Activated CD4-positive, CD25-positive, alpha-beta regulatory T cell treated with anti-CD3 and anti-CD28 coated beads, Interleukin-2, amount 50 U/mL, for 24 hours (primary cell): ENCODE data around the gene OS9.
A peak's percentile ranks its signal among the peaks of the same experiment; 100 is the strongest.

Experiments
- ATAC-seq, 2 donors: fragments of 150-1000 bp; cut with Tn5 transposase; one replicate each; pipeline ENCODE4 v1.10.0; 2021; ENCODE audit warnings: mild to moderate bottlenecking in 1 of 2, moderate library complexity in 1 of 2

The OS9 gene

GRCh38 chr12:57737467-57738460, 43.8 kb downstream of the OS9 start:
- ATAC-seq = no peak

- ATAC-seq = no peak
These were observed 44.8 kb downstream of the OS9 start, which contains the start of gene AGAP2 for GRCh38 chr12:57738661-57739237. TSS of gene AGAP2 (minus strand) at chr12:57738742. CDS start at chr12:57738246, 496 bp downstream.

- ATAC-seq = no peak
These were observed 45.5 kb downstream of the OS9 start for GRCh38 chr12:57739387-57739786.

GRCh38 chr12:57739914-57740538, 46.1 kb downstream of the OS9 start:
- ATAC-seq = no peak

- peak; percentile 61 to 64 for ATAC-seq
These were observed 46.9 kb downstream of the OS9 start for GRCh38 chr12:57740656-57741412.

GRCh38 chr12:57741413-57741789, 47.5 kb downstream of the OS9 start:
- no peak for ATAC-seq

- peak; percentile 66 to 67 for ATAC-seq
These were observed 48.2 kb downstream of the OS9 start for GRCh38 chr12:57741844-57742738.

GRCh38 chr12:57743769-57744168, 49.8 kb downstream of the OS9 start:
- ATAC-seq = no peak

GRCh38 chr12:57744194-57744776, 50.4 kb downstream of the OS9 start:
- peak; percentile 39 to 44 for ATAC-seq

- peak; percentile 87 to 90 for ATAC-seq
These were observed 51.0 kb downstream of the OS9 start, which contains the start of gene TSPAN31 for GRCh38 chr12:57744777-57745484. TSS of gene TSPAN31 (plus strand) at chr12:57745039. CDS start at chr12:57745155, 116 bp downstream.

GRCh38 chr12:57745485-57745881, 51.6 kb downstream of the OS9 start:
- no peak for ATAC-seq

- ATAC-seq = no peak
These were observed 52.1 kb downstream of the OS9 start for GRCh38 chr12:57746025-57746424.

GRCh38 chr12:57749061-57749460, 55.1 kb downstream of the OS9 start:
- ATAC-seq = no peak

- ATAC-seq = no peak
These were observed 56.9 kb downstream of the OS9 start for GRCh38 chr12:57750561-57751431.

- no peak for ATAC-seq
These were observed 57.5 kb downstream of the OS9 start for GRCh38 chr12:57751432-57751787.

GRCh38 chr12:57751788-57752667, 58.1 kb downstream of the OS9 start, which contains the start of gene CDK4:
TSS of gene CDK4 (minus strand) at chr12:57752310. CDS start at chr12:57751717, 593 bp downstream.
- peak; percentile 75 to 76 for ATAC-seq

- no peak for ATAC-seq
These were observed 58.7 kb downstream of the OS9 start for GRCh38 chr12:57752668-57753000.

- ATAC-seq = no peak
These were observed 59.9 kb downstream of the OS9 start for GRCh38 chr12:57753756-57754337.
